WTC11 (cell line): ENCODE measurements around the gene TGFBR2. TPM values are rescaled to one million over a fixed set of nuclear protein-coding genes. Genes with fewer than 3 reads are reported as not detected.

Experiments used
- ATAC-seq: fragments of 200-7000 bp; cut with Tn5 transposase; 2 replicates; pipeline ENCODE4 v1.10.0; 2021; ENCODE audit warnings: mild to moderate bottlenecking, moderate library complexity
- CTCF ChIA-PET: fragments of 300-600 bp; sonication (Branson Sonifier 250); formaldehyde crosslinking; loops from one replicate; lab custom pipeline; 2021; ENCODE audit warnings: antibody characterized with exemption; lab: Charles Lee
- POLR2A ChIA-PET: fragments of 350-600 bp; sonication (Branson Sonifier 250); formaldehyde crosslinking; loops from one replicate; lab custom pipeline; 2021; ENCODE audit warnings: antibody characterized with exemption; lab: Charles Lee
- DNase-seq: peaks from one replicate; pipeline ENCODE4 v3.0.0; 2021; ENCODE audit warnings: low spot score
- H3K27ac Mint-ChIP-seq: 2 replicates; pipeline ENCODE4 v1.8.0; 2021; ENCODE audit warnings: mixed read lengths
- H3K27me3 Mint-ChIP-seq: 2 replicates; pipeline ENCODE4 v1.8.0; 2021; ENCODE audit warnings: low read depth, mild to moderate bottlenecking, moderate library complexity, mixed read lengths
- H3K36me3 Mint-ChIP-seq: 2 replicates; pipeline ENCODE4 v1.8.0; 2021; ENCODE audit warnings: mixed read lengths
- H3K4me1 Mint-ChIP-seq: 2 replicates; pipeline ENCODE4 v1.8.0; 2022; ENCODE audit warnings: mixed read lengths
- H3K4me3 Mint-ChIP-seq: 2 replicates; pipeline ENCODE4 v1.8.0; 2021; ENCODE audit warnings: mild to moderate bottlenecking, moderate library complexity, mixed read lengths
- H3K9me3 Mint-ChIP-seq: 2 replicates; pipeline ENCODE4 v1.8.0; 2021; ENCODE audit warnings: mixed read lengths
- CDX4 ChIP-seq: fragments of 250-450 bp; sonication (Bioruptor Pico); IDR thresholded peaks from 2 replicates; pipeline ENCODE4 v1.9.0; 2021; ENCODE audit warnings: moderate library complexity, mild to moderate bottlenecking, inconsistent platforms, borderline replicate concordance
- CREB1 ChIP-seq: sonication (generic); formaldehyde crosslinking; IDR thresholded peaks from 2 replicates; pipeline ENCODE4 v1.8.0; 2023; ENCODE audit warnings: mild to moderate bottlenecking, missing genetic modification reagents
- ELF4 ChIP-seq: sonication (generic); formaldehyde crosslinking; IDR thresholded peaks from 2 replicates; pipeline ENCODE4 v1.8.1; 2022; ENCODE audit warnings: low read depth, mild to moderate bottlenecking, moderate library complexity, missing genetic modification reagents
- FOXP1 ChIP-seq: sonication (generic); formaldehyde crosslinking; IDR thresholded peaks from 2 replicates; pipeline ENCODE4 v1.8.0; 2022; ENCODE audit warnings: missing genetic modification reagents, mild to moderate bottlenecking, moderate library complexity, borderline replicate concordance
- FOXP4 ChIP-seq: sonication (generic); formaldehyde crosslinking; IDR thresholded peaks from 2 replicates; pipeline ENCODE4 v1.8.0; 2022; ENCODE audit warnings: mild to moderate bottlenecking, missing genetic modification reagents
- GABPB1 ChIP-seq: sonication (generic); formaldehyde crosslinking; IDR thresholded peaks from 2 replicates; pipeline ENCODE4 v1.8.1; 2023; ENCODE audit warnings: mild to moderate bottlenecking, missing genetic modification reagents
- HMGA2 ChIP-seq: fragments of 250-450 bp; sonication (Bioruptor Pico); IDR thresholded peaks from 2 replicates; pipeline ENCODE4 v1.4.0; 2021; ENCODE audit warnings: mild to moderate bottlenecking, moderate library complexity
- IRF2 ChIP-seq: sonication (generic); formaldehyde crosslinking; IDR thresholded peaks from 2 replicates; pipeline ENCODE4 v1.8.0; 2022; ENCODE audit warnings: low read depth, missing genetic modification reagents, borderline replicate concordance
- KAT7 ChIP-seq: sonication (generic); formaldehyde crosslinking; IDR thresholded peaks from 2 replicates; pipeline ENCODE4 v1.8.1; 2023; ENCODE audit warnings: missing genetic modification reagents, mild to moderate bottlenecking, borderline replicate concordance
- MXD4 ChIP-seq: fragments of 250-450 bp; sonication (Bioruptor Pico); IDR thresholded peaks from 2 replicates; pipeline ENCODE4 v1.8.0; 2021; ENCODE audit warnings: mild to moderate bottlenecking, moderate library complexity, borderline replicate concordance
- NFYB ChIP-seq: sonication (generic); formaldehyde crosslinking; conservative IDR thresholded peaks from 2 replicates; pipeline ENCODE4 v1.8.0; 2022; ENCODE audit warnings: low read depth, missing genetic modification reagents
- PRDM15 ChIP-seq: sonication (generic); formaldehyde crosslinking; IDR thresholded peaks from 2 replicates; pipeline ENCODE4 v1.8.0; 2022; ENCODE audit warnings: missing genetic modification reagents
- PREB ChIP-seq: sonication (generic); formaldehyde crosslinking; IDR thresholded peaks from 2 replicates; pipeline ENCODE4 v1.8.1; 2022; ENCODE audit warnings: mild to moderate bottlenecking, missing genetic modification reagents, moderate library complexity, borderline replicate concordance
- RORB ChIP-seq: fragments of 250-450 bp; sonication (Bioruptor Pico); IDR thresholded peaks from 2 replicates; pipeline ENCODE4 v1.9.0; 2021; ENCODE audit warnings: mild to moderate bottlenecking
- SOX15 ChIP-seq: fragments of 250-450 bp; sonication (Bioruptor Pico); IDR thresholded peaks from 2 replicates; pipeline ENCODE4 v1.9.0; 2021; ENCODE audit warnings: mild to moderate bottlenecking
- ZBTB43 ChIP-seq: sonication (generic); formaldehyde crosslinking; IDR thresholded peaks from 2 replicates; pipeline ENCODE4 v1.8.1; 2023; ENCODE audit warnings: mild to moderate bottlenecking, missing genetic modification reagents
- ZNF138 ChIP-seq: sonication (generic); formaldehyde crosslinking; conservative IDR thresholded peaks from 2 replicates; pipeline ENCODE4 v1.8.1; 2022; ENCODE audit warnings: mild to moderate bottlenecking, moderate library complexity, missing genetic modification reagents
- ZNF263 ChIP-seq: sonication (generic); formaldehyde crosslinking; IDR thresholded peaks from 2 replicates; pipeline ENCODE4 v1.8.1; 2022; ENCODE audit warnings: low read depth, mild to moderate bottlenecking, moderate library complexity, missing genetic modification reagents
- ZNF396 ChIP-seq: fragments of 250-450 bp; sonication (Bioruptor Pico); IDR thresholded peaks from 2 replicates; pipeline ENCODE4 v1.8.0; 2021; ENCODE audit warnings: mild to moderate bottlenecking, moderate library complexity, borderline replicate concordance
- ZNF425 ChIP-seq: fragments of 250-450 bp; sonication (Bioruptor Pico); conservative IDR thresholded peaks from 2 replicates; pipeline ENCODE4 v1.9.0; 2021; ENCODE audit warnings: mild to moderate bottlenecking
- total RNA-seq: library from RNA; stranded (reverse); gene quantifications from 3 replicates; pipeline ENCODE4 v1.2.3, GENCODE V29; 2021

TGFBR2 gene
- total RNA-seq, 1 experiment from 2014 or later = 9.6 TPM

GRCh38 chr3:30604093-30604492, 2.3 kb upstream of the TGFBR2 start (continued):
- no peak for TF ChIP-seq ZNF425
- no peak for TF ChIP-seq PRDM15 (CRISPR knock-in tag)
- TF ChIP-seq PREB (CRISPR knock-in tag) = no peak

- CTCF ChIA-PET = interaction anchor here (0.6 kb wide), 1 partner anchor 17 kb away, joined by 3 read pairs; no protein-coding TSS in a partner anchor
- POLR2A ChIA-PET = no interaction called here
- ATAC-seq = no peak
- H3K27me3 Mint-ChIP-seq = peaks cover 12% of the 10 kb centered on the region
- H3K36me3 Mint-ChIP-seq = peaks cover 4% of the 10 kb centered on the region; the same call in 1 of the 2 replicates
- H3K27ac Mint-ChIP-seq = no peak overlapping the region
- TF ChIP-seq MXD4 (CRISPR knock-in tag) (no peak), NFYB (CRISPR knock-in tag) (no peak), CREB1 (CRISPR knock-in tag) (no peak), FOXP4 (CRISPR knock-in tag) (no peak), ZNF396 (no peak), SOX15 (CRISPR knock-in tag) (no peak), ZNF263 (CRISPR knock-in tag) (no peak), GABPB1 (CRISPR knock-in tag) (no peak), ZNF138 (CRISPR knock-in tag) (no peak), IRF2 (CRISPR knock-in tag) (no peak), KAT7 (CRISPR knock-in tag) (no peak), ZBTB43 (CRISPR knock-in tag) (no peak), ELF4 (no peak), RORB (CRISPR knock-in tag) (no peak), CDX4 (CRISPR knock-in tag) (no peak), ZNF425 (no peak), FOXP1 (CRISPR knock-in tag) (no peak), HMGA2 (no peak)
- peaks cover 37% of the 10 kb centered on the region for H3K4me1 Mint-ChIP-seq
- H3K9me3 Mint-ChIP-seq = peaks cover 9% of the 10 kb centered on the region; the same call in 1 of the 2 replicates
- H3K4me3 Mint-ChIP-seq = no peak overlapping the region
- no peak for DNase-seq
Measured at GRCh38 chr3:30604558-30604957, 1.8 kb upstream of the TGFBR2 start.
